Breast epithelium (tissue), 3 donors: ENCODE measurements around the gene KRTAP12-1.

Source experiments
- POLR2A ChIP-seq: fragments of 450-650 bp; IDR thresholded peaks from one replicate; pipeline ENCODE4 v1.6.1; 2016; ENCODE audit warnings: antibody characterized with exemption, mild to moderate bottlenecking, moderate library complexity
- POLR2AphosphoS5 ChIP-seq, 3 donors: sonication (generic); formaldehyde crosslinking; IDR thresholded peaks; one replicate each; pipeline ENCODE4 v1.6.1; 2017; ENCODE audit warnings: antibody characterized with exemption in 3 of 3

- TF ChIP-seq POLR2A = no peak
- TF ChIP-seq POLR2AphosphoS5 (IDR thresholded peaks at IDR 0.05) = no peak
Measured at GRCh38 chr21:44702973-44703730, 21.2 kb upstream of the KRTAP12-1 start.
